Stimulated activated CD4-positive, alpha-beta T cell treated with anti-CD3 and anti-CD28 coated beads, Interleukin-15, amount 100 ng/mL, for 24 hours (primary cell): ENCODE results near the gene PILRA.

Experiments
- DNase-seq: peaks from one replicate; pipeline ENCODE4 v3.0.0-alpha.2; 2020

Gene PILRA

DNA sequence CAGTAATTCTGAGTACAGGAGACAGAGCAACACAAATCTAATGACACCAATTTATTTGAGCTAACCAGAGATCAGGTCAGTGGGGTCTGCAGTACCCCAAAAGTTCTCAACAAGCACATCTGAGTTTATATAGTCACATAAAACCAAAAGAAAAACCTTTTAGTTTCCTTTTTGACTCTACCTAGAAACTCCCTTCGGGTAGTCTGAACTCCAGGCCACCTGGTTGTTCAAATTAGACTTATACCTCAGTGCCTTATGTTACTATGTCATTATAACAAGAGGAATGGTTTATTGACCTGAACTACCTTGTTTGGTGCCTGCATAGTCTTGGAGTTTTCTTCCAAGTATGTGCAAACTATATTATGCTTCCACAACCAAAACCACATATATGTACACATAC is 40.6 kb downstream of the PILRA start:
- DNase-seq: no peak

DNA sequence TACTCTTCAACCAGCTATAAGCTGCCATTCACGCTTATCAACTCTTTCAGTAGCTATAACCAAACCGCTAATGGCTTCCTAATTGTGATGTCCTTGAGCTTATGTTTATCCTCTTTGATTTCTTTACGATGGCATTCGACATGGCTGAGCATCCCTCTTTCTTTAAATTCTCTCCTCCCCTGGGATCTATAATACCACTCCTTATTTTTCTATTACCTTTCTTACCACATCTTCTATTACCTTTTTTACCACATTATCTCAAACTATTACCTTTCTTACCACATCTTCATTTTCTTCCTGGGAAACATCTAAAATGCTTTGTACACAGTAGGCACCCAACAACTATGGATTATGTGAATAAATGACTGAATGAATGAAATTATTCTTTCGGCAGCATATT is 42.2 kb downstream of the PILRA start:
- DNase-seq: no peak

- no peak for DNase-seq
Observed at GRCh38 chr7:100418930-100419659, 45.8 kb downstream of the PILRA start.

- no peak for DNase-seq
Observed at GRCh38 chr7:100419660-100420226, 46.5 kb downstream of the PILRA start.

DNA sequence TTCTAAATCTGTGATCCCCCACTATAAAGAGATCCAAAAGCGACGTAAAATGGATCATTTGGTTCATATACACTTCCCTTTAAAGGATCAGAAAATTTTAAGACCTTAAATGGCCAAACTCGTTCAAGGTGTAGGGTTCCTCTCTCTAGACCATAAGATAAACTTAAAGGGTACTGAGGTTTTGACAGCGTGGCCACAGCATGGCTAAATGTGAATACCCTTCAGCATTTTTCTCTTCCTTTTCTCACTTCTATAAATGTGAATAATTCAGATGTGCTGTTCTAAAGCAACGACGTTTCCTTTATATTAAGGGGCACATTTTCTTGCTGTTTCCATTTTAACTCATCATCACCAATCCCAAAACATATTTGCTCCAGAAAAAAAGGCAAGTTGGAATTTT is 50.0 kb downstream of the PILRA start:
- DNase-seq: no peak

- DNase-seq: no peak
Observed at GRCh38 chr7:100425347-100425746, 52.1 kb downstream of the PILRA start.

- no peak for DNase-seq
Observed at GRCh38 chr7:100426516-100426915, 53.2 kb downstream of the PILRA start.

DNA sequence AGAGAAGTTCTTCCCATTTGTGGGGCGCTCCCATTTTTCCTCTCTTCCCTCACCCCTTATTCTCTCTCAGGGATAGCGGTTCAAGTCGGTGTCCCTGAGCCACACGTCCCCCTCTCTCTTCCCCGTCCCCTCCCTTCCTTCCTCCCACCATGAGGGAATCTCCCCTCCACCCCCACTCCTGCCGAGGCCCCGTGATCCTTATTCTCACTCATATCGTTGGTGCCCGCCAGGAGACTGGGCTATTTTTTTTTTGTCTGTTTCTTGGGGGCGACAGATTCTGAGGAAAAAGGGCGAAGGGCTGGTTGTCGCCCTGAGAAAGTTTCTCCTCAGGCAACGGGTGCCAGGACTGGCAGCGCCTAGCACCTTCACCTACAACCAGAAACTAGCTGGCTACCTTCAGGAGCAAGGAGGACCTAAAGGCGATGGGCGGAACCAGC is 54.5 kb downstream of the PILRA start:
- no peak for DNase-seq

DNA sequence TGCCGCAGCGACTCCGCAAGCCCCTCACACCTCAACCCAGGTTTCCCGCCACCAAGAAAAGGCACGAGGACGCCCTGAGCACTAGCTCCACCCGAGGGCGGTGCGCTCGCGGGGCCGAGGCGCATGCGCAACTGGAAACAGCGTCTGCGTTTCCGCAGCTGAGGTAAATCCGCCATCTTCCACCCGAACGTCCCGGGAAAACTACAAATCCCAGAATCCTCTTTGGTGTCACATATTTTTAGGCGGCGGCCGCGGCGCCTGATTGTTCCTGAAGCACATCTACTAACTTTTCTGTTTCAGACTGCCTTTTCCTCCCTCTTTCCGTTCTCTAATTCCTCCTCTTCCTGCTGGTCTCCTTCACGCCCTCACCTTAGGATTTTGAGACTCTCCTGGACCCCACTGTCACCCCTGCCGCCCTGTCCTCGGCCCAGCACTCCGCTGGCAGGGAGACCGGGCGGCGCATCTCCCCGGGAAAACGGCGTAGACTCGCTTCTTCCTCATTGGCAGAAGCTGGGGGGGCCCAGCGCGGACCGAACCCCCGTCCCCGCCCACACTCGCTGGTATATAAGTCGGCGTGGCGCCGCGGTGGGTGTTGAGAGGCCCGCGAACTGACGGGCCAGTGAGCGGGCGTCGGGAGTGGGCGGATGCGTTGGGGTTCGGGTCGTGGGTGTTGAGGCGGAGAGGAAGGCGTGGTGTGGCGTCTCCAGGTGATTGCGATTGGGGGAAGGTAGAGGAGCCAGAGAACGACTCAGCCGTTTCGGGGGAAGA is 55.1 kb downstream of the PILRA start, which contains the start of gene ZCWPW1:
Gene ZCWPW1, minus strand, starts transcription at position 505 of the 768 bp plus-strand sequence. CDS start 8,054 bp downstream, outside the sequence.
- peak; percentile 98 for DNase-seq

- peak; percentile 100 for DNase-seq
Observed at GRCh38 chr7:100428967-100429636, 55.8 kb downstream of the PILRA start.

DNA sequence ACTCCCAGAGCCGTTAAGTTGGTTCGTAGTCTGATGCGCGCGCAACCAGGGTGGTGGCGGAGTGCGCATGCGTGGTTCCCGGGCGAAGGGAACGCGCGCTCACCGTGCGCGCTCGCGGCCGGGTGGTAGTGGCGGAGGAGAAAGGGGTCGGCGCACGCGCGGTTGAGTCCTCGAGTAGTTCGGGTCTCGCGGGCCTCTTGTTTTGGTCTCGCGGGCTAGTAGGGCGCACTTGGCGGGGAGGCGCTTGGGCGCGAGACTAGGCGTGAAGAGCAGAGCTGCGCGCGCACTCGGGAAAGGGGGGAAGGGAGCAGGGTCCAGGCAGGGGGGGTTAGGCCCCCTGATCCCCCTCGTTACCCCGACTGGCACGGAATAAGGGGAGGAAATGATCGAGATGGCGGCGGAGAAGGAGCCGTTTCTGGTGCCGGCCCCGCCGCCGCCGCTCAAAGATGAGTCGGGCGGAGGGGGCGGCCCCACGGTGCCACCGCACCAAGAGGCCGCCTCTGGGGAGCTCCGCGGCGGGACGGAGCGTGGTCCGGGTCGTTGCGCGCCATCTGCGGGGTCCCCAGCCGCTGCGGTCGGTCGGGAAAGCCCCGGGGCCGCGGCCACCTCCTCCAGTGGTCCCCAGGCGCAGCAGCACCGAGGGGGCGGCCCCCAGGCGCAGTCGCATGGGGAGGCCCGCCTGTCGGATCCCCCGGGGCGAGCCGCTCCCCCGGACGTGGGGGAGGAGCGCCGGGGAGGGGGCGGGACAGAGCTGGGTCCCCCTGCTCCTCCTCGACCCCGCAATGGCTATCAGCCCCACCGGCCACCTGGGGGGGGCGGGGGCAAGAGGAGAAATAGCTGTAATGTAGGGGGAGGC is 56.6 kb downstream of the PILRA start, which contains the start of gene MEPCE:
Gene MEPCE, plus strand, starts transcription at position 195 of the 856 bp plus-strand sequence. Its CDS starts 188 bp downstream, at position 383.
- peak; percentile 95 for DNase-seq

- DNase-seq: peak; percentile 52
Observed at GRCh38 chr7:100430493-100431285, 57.4 kb downstream of the PILRA start.

- no peak for DNase-seq
Observed at GRCh38 chr7:100431286-100431735, 58.0 kb downstream of the PILRA start.

DNA sequence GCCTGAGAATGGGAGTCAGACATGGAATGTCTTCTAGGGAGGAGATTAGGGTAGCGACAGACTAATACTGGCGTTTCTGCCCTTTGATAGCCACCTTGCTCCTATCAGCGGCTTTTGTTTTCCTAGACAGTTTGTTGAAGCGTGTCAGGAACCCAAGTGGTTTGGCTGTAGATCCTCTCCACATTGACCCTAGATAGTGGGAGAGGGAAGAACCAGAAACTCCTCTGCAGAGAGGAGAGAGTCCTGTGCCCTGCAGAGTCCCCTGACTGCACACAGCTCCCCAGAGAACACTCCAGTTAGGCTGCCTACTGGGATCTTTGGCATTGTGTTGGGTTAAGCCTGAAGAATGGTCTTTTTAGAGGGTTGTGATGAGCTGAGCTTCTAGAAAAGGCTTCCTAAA is 58.8 kb downstream of the PILRA start:
- no peak for DNase-seq

GRCh38 chr7:100432621-100433275 is 59.5 kb downstream of the PILRA start:
- DNase-seq: no peak

GRCh38 chr7:100433276-100433591 is 59.9 kb downstream of the PILRA start:
- DNase-seq: no peak

DNA sequence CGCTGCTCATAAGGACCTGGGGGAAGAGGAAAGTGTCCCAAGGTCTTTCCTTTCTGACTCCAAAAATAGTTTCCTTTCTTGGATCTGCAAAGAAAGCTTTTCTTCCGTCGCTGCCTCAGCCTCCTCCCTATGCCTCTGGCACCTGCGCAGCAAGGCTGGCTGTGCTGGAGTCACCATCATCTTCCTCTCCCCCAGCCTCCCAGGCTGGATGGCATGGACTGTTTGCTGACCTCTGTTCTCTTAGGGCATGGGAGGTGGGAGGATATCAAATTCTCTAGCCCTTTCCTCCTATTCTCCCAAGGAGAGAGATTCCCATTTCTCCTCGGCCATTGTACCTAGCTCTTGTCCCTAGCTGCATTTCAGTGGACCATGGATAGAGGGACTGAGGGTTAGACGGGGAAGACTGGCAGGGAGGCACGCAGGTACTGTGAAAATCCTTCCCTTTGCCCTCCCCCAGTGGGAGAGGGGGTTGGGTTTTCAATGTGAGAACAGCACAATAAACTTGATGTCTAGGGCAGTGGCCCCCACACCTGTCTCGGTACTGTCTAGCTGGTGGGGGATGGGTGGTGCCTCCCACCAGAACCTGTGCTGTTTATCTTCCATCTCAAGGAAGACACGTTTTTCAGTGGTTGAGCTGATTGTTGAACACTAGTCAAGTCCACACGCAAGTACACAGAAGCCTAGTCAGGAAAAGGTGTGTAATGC is 60.5 kb downstream of the PILRA start:
- no peak for DNase-seq

- DNase-seq: no peak
Observed at GRCh38 chr7:100434297-100435144, 61.2 kb downstream of the PILRA start.
